ENCODE results near the gene GNPNAT1. TPM values are rescaled to one million over a fixed set of nuclear protein-coding genes. Genes with fewer than 3 reads are reported as not detected.

GNPNAT1 gene
- total RNA-seq, 4 donors from 2014 or later: 11.1 to 28.9 (median 23.6) TPM

- no peak for TF ChIP-seq EP300 (IDR thresholded peaks at IDR 0.05)
- TF ChIP-seq, protein P1, sequence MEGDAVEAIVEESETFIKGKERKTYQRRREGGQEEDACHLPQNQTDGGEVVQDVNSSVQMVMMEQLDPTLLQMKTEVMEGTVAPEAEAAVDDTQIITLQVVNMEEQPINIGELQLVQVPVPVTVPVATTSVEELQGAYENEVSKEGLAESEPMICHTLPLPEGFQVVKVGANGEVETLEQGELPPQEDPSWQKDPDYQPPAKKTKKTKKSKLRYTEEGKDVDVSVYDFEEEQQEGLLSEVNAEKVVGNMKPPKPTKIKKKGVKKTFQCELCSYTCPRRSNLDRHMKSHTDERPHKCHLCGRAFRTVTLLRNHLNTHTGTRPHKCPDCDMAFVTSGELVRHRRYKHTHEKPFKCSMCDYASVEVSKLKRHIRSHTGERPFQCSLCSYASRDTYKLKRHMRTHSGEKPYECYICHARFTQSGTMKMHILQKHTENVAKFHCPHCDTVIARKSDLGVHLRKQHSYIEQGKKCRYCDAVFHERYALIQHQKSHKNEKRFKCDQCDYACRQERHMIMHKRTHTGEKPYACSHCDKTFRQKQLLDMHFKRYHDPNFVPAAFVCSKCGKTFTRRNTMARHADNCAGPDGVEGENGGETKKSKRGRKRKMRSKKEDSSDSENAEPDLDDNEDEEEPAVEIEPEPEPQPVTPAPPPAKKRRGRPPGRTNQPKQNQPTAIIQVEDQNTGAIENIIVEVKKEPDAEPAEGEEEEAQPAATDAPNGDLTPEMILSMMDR (IDR thresholded peaks at IDR 0.05): no peak
- TF ChIP-seq POLR2A (IDR thresholded peaks at IDR 0.05): no peak
- no peak for TF ChIP-seq POLR2AphosphoS5 (IDR thresholded peaks at IDR 0.05)
- Histone ChIP-seq H3K9me3 (no peaks in the 10 kb centered on the region), H3K27me3 (no peaks in the 10 kb centered on the region), H3K27ac (no peak overlapping the region), H3K4me3 (no peak overlapping the region), H3K4me1 (no peaks in the 10 kb centered on the region), H3K36me3 (peaks cover 0 to 31% of the 10 kb centered on the region in 2 donors)
- 72 to 78% methylated on average over 1 of the region's 1 CpG for WGBS, 2 donors (ENCODE audit: low coverage in 1 of 2)
- ATAC-seq: no peak
These were observed 8.2 kb downstream of the GNPNAT1 start for GRCh38 chr14:52783206-52783605.

DNA sequence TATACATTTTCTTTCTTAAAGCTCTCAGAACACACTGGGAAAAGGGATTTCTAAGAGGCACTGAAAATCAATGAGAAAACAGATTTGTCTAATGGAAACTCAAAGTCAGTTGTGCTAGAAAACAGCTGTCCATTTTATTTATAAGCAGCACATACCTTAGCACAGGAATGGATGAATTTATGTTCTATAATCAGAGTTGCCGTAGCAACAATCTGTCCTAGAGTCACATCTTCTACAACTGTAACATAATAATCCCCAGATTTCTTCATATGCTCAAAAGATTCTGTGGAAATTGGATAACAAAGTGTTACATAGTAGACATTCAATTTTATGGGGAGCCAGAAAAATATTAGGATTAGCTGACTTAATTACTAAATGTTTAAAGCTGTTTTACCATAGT is 9.8 kb downstream of the GNPNAT1 start:
- 89% methylated on average over 1 of the region's 1 CpG; no CpG with 5 or more reads in 1 of the 2 donors for WGBS, 2 donors (ENCODE audit: low coverage in 1 of 2)
- ATAC-seq: no peak
- Histone ChIP-seq H3K27ac (no peak overlapping the region), H3K4me1 (no peaks in the 10 kb centered on the region), H3K27me3 (no peaks in the 10 kb centered on the region), H3K4me3 (no peak overlapping the region), H3K36me3 (peaks cover 0 to 47% of the 10 kb centered on the region in 2 donors), H3K9me3 (no peaks in the 10 kb centered on the region)
- no peak for TF ChIP-seq POLR2A (IDR thresholded peaks at IDR 0.05)
- TF ChIP-seq, protein P1 (IDR thresholded peaks at IDR 0.05): no peak
- no peak for TF ChIP-seq POLR2AphosphoS5 (IDR thresholded peaks at IDR 0.05)
- no peak for TF ChIP-seq EP300 (IDR thresholded peaks at IDR 0.05)

DNA sequence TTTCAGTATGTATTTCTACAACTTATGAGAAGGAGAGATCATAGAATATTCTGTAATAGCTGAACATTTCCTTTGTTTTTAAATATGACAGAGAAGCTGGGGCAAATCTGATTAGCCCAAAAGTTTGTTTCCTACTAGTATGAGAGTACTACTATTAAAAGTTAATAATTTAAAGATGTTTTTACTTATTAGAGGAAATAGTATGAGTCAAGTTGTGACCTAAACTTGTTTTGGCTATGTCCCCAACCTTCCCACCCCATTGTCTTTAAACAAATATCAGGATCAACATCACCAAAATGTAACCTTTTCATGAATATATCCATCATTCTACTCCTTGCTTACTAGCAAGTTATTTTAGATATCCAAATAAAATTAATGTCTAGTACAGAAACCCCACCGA is 10.5 kb downstream of the GNPNAT1 start:
- Histone ChIP-seq H3K9me3 (no peaks in the 10 kb centered on the region), H3K27me3 (no peaks in the 10 kb centered on the region), H3K4me1 (no peaks in the 10 kb centered on the region), H3K36me3 (peaks cover 0 to 54% of the 10 kb centered on the region in 2 donors), H3K4me3 (no peak overlapping the region), H3K27ac (no peak overlapping the region)
- WGBS, 2 donors (ENCODE audit: low coverage in 1 of 2): 78 to 95% methylated on average over 1 of the region's 1 CpG
- ATAC-seq: no peak
- TF ChIP-seq POLR2A (IDR thresholded peaks at IDR 0.05): no peak
- TF ChIP-seq, protein P1 (IDR thresholded peaks at IDR 0.05): no peak
- TF ChIP-seq EP300 (IDR thresholded peaks at IDR 0.05): no peak
- TF ChIP-seq POLR2AphosphoS5 (IDR thresholded peaks at IDR 0.05): no peak

DNA sequence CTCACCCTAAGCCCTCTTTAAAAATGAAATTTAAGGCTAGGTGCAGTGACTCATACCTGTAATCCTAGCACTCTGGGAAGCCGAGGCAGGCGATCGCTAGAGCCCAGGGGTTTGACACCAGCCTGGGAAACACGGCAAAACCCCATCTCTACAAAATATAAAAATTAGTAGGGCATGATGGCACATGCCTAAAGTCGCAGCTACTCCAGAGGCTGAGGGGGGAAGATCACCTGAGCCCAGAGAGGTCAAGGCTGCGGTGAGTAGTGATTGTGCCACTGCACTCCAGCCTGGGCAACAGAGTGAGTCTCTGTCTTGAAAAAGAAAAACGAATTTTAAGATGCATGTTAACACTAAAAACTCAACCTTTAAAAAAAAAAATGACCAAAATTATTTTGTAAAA is 12.7 kb downstream of the GNPNAT1 start:
- peaks cover 0 to 66% of the 10 kb centered on the region in 2 donors for H3K36me3 ChIP-seq
- H3K9me3 ChIP-seq: no peaks in the 10 kb centered on the region
- no peaks in the 10 kb centered on the region for H3K27me3 ChIP-seq
- no peaks in the 10 kb centered on the region for H3K4me1 ChIP-seq
- no peak overlapping the region for H3K4me3 ChIP-seq
- H3K27ac ChIP-seq: no peak overlapping the region
- TF ChIP-seq EP300 (IDR thresholded peaks at IDR 0.05): no peak
- TF ChIP-seq POLR2A (IDR thresholded peaks at IDR 0.05): no peak
- TF ChIP-seq, protein P1 (IDR thresholded peaks at IDR 0.05): no peak
- no peak for TF ChIP-seq POLR2AphosphoS5 (IDR thresholded peaks at IDR 0.05)
- no peak for ATAC-seq
- 84 to 85% methylated on average over 5 of the region's 7 CpGs for WGBS, 2 donors (ENCODE audit: low coverage in 1 of 2)

GRCh38 chr14:52776816-52777215 is 14.6 kb downstream of the GNPNAT1 start:
- no peak for TF ChIP-seq POLR2AphosphoS5 (IDR thresholded peaks at IDR 0.05)
- TF ChIP-seq, protein P1 (IDR thresholded peaks at IDR 0.05): no peak
- TF ChIP-seq POLR2A (IDR thresholded peaks at IDR 0.05): no peak
- no peak for TF ChIP-seq EP300 (IDR thresholded peaks at IDR 0.05)
- Histone ChIP-seq H3K4me1 (no peaks in the 10 kb centered on the region), H3K4me3 (no peak overlapping the region), H3K27me3 (no peaks in the 10 kb centered on the region), H3K36me3 (peaks cover 0 to 67% of the 10 kb centered on the region in 2 donors), H3K27ac (no peak overlapping the region), H3K9me3 (no peaks in the 10 kb centered on the region)
- WGBS, 2 donors (ENCODE audit: low coverage in 1 of 2): 73 to 77% methylated on average over 5 to 7 of the region's 7 CpGs
- ATAC-seq: no peak
